KMS-11 (cell line): ENCODE measurements around the gene WNT10A.
A peak's percentile ranks its signal among the peaks of the same experiment; 100 is the strongest.

Experiments
- H2AFZ ChIP-seq: fragments of 200-600 bp; sonication (generic); 2 replicates; pipeline ENCODE4 v1.6.1; 2016; ENCODE audit warnings: antibody characterized with exemption, mixed run types, low read depth
- H3K27ac ChIP-seq: fragments of 200-600 bp; sonication (generic); 2 replicates; pipeline ENCODE4 v1.6.1; 2016; ENCODE audit warnings: mild to moderate bottlenecking, mixed run types
- H3K27me3 ChIP-seq: fragments of 200-600 bp; sonication (generic); 2 replicates; pipeline ENCODE4 v1.6.1; 2017; ENCODE audit warnings: mild to moderate bottlenecking, low read depth, mixed run types, moderate library complexity; ENCODE audit not compliant: insufficient read depth
- H3K36me3 ChIP-seq: fragments of 200-600 bp; sonication (generic); 2 replicates; pipeline ENCODE4 v1.6.1; 2017; ENCODE audit warnings: mild to moderate bottlenecking, mixed run types; ENCODE audit not compliant: insufficient read depth
- H3K4me1 ChIP-seq: fragments of 200-600 bp; sonication (generic); 2 replicates; pipeline ENCODE4 v1.6.1; 2016; ENCODE audit warnings: mild to moderate bottlenecking, low read depth, mixed run types; ENCODE audit not compliant: poor library complexity, severe bottlenecking
- H3K4me2 ChIP-seq: fragments of 200-600 bp; sonication (generic); 2 replicates; pipeline ENCODE4 v1.7.0; 2016; ENCODE audit warnings: mild to moderate bottlenecking, mixed run types
- H3K4me3 ChIP-seq: fragments of 200-600 bp; sonication (generic); IDR thresholded peaks from 2 replicates; pipeline ENCODE4 v1.6.1; 2017; ENCODE audit warnings: low read depth, low read length, mixed read lengths; ENCODE audit not compliant: insufficient read depth
- H3K79me2 ChIP-seq: fragments of 200-600 bp; sonication (generic); 2 replicates; pipeline ENCODE4 v1.6.1; 2016; ENCODE audit warnings: low read depth, mixed run types; ENCODE audit not compliant: insufficient read depth
- H3K9ac ChIP-seq: fragments of 200-600 bp; sonication (generic); 2 replicates; pipeline ENCODE4 v1.6.1; 2016; ENCODE audit warnings: mild to moderate bottlenecking, mixed run types
- H4K20me1 ChIP-seq: fragments of 200-600 bp; sonication (generic); 2 replicates; pipeline ENCODE4 v1.6.1; 2016; ENCODE audit warnings: mild to moderate bottlenecking, mixed run types; ENCODE audit not compliant: insufficient read depth
- TF ChIP-seq, protein P1 (sequence below): fragments of 200-600 bp; sonication (generic); conservative IDR thresholded peaks from 2 replicates; pipeline ENCODE4 v1.6.1; 2017; ENCODE audit warnings: low read depth, mild to moderate bottlenecking, antibody characterized with exemption, low read length, moderate library complexity, mixed read lengths

Gene WNT10A

DNA sequence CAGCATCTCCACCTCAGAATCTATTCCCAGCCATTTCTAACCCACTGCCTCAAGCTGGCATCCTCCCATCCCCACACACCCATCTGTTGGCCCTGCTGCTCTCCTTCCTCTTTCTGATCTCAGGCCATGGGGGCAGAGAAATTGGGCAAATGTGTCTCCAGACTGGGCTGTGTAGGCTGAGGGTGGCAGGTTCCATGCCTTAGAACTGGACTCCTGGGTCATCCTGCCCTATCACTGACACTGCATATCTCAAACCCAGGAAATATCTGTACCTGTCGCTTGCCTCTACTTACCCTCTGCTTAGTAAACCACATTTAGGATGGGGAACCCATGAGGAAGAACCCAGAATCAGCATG is 1.8 kb downstream of the WNT10A start:
- Histone ChIP-seq H3K27me3 (no peaks in the 10 kb centered on the region), H3K4me3 (peak overlapping the region; percentile 29), H2AFZ (no peak overlapping the region), H3K36me3 (no peaks in the 10 kb centered on the region), H3K79me2 (peaks cover 32% of the 10 kb centered on the region), H3K27ac (peak overlapping the region; percentile 17; the same call in 1 of the 2 replicates), H3K4me1 (peaks cover 74% of the 10 kb centered on the region), H3K4me2 (peak overlapping the region; percentile 95), H4K20me1 (no peaks in the 10 kb centered on the region), H3K9ac (no peak overlapping the region; the same call in 1 of the 2 replicates)
- TF ChIP-seq, protein P1, sequence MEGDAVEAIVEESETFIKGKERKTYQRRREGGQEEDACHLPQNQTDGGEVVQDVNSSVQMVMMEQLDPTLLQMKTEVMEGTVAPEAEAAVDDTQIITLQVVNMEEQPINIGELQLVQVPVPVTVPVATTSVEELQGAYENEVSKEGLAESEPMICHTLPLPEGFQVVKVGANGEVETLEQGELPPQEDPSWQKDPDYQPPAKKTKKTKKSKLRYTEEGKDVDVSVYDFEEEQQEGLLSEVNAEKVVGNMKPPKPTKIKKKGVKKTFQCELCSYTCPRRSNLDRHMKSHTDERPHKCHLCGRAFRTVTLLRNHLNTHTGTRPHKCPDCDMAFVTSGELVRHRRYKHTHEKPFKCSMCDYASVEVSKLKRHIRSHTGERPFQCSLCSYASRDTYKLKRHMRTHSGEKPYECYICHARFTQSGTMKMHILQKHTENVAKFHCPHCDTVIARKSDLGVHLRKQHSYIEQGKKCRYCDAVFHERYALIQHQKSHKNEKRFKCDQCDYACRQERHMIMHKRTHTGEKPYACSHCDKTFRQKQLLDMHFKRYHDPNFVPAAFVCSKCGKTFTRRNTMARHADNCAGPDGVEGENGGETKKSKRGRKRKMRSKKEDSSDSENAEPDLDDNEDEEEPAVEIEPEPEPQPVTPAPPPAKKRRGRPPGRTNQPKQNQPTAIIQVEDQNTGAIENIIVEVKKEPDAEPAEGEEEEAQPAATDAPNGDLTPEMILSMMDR, result no peak

DNA sequence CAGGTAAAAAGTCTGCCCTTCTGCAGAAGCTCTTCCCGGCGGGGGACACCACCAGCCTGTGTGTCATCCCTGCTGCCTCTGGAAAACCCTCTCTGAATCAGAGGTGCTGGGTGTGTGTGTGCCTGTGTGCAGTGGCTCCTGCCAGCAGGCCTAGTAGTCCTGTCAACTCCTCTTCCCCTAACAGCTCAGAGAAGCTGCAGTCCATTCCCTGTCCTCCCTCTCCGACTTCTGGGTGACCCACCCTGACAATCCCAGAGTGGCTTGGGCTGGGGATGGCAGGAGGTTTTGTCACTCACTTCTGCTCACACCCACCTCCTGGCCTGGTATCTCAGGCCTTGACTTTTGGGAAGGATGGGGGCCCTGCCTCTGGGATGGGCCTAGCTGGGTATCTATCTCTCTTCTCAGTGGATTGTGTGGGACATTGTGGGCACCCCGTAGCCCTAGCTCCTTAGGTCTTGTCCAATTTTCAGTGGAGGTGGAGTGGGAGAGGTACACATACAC is 2.3 kb downstream of the WNT10A start:
- H3K79me2 ChIP-seq, result peaks cover 35% of the 10 kb centered on the region
- H2AFZ ChIP-seq, result no peak overlapping the region
- peak overlapping the region; percentile 17; the same call in 1 of the 2 replicates for H3K27ac ChIP-seq
- H3K9ac ChIP-seq, result no peak overlapping the region
- H3K4me2 ChIP-seq, result peak overlapping the region; percentile 95
- H3K36me3 ChIP-seq, result no peaks in the 10 kb centered on the region
- peak overlapping the region; percentile 29 for H3K4me3 ChIP-seq
- H3K4me1 ChIP-seq, result peaks cover 74% of the 10 kb centered on the region
- TF ChIP-seq, protein P1, result no peak
- no peaks in the 10 kb centered on the region for H4K20me1 ChIP-seq
- no peaks in the 10 kb centered on the region for H3K27me3 ChIP-seq

DNA sequence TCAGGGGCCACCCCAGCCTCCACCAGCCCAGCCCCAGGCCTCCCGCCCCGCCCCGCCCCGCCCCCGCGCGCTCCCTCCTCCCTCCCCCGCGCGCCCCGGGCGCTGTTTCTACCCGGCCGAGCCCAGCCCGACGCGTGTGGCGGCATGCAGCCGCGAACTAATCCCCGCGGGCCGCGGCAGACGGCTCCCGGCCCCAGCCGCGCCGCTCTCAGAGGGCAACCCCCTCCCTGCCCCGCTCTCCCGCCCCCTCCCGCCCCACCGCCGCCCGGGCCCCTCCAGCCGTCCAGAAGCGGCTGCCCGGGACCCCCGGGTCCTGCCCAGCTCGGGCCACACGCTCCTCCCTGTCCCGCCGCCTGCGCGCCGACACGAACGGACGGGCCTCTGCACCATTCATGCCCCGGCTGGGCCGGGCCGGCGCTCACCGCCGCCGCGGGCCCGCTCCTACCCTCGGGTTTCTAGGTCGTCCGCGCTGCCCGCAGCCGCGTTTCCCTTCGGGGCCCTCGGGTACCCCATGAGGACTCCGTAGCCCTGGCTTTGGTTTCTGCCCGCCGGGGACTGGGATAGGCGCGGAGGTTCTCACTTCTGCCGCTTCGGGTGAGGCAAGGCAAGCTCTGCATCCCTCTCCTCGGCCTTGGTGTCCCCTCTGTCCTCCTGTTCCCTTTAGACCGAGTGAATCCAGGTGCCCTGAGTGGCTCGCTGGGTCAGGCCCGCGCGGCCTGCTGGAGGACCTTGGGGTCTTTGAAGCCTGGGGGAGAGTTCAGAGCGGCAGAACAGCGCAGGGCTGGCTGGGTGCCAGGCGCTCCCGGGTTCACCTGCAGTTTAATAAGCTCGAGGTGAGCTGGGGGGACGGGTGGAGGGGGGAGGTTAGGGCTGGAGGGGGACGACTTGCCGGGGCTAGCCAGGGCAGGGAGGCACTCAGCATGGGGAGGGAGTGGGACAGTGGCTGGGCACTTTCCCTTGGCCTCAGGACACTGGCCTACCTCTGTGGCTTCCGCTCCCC is 3.1 kb downstream of the WNT10A start:
- H3K4me2 ChIP-seq, result peak overlapping the region; percentile 88
- H3K4me3 ChIP-seq, result peak overlapping the region; percentile 29
- TF ChIP-seq, protein P1, result no peak
- H3K36me3 ChIP-seq, result no peaks in the 10 kb centered on the region
- H3K9ac ChIP-seq, result peak overlapping the region; percentile 73
- peak overlapping the region; percentile 14; the same call in 1 of the 2 replicates for H2AFZ ChIP-seq
- no peaks in the 10 kb centered on the region for H4K20me1 ChIP-seq
- peaks cover 74% of the 10 kb centered on the region for H3K4me1 ChIP-seq
- H3K79me2 ChIP-seq, result peaks cover 35% of the 10 kb centered on the region
- H3K27me3 ChIP-seq, result no peaks in the 10 kb centered on the region
- peak overlapping the region; percentile 66 for H3K27ac ChIP-seq

DNA sequence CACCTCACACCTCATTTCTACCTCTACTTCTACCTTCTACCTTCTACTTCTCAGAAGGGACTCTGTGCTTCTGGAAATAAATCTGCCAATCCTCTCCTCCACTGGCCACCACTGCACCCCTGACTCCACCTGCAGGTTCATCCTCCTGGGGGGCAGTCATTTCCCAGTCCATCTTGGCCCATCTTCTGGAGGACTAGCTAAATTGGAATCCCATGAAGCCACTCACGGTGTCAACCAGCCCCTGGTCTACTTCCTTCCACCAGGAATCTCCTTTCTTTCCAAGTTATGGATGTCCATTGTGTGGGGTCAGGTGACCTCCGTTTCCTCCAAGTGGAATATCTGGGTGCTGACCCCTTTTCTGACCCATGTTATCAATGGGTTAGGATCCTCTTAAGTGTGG is 3.9 kb downstream of the WNT10A start:
- no peaks in the 10 kb centered on the region for H3K36me3 ChIP-seq
- H3K9ac ChIP-seq, result no peak overlapping the region; the same call in 1 of the 2 replicates
- H3K27ac ChIP-seq, result peak overlapping the region; percentile 46; the same call in 1 of the 2 replicates
- peak overlapping the region; percentile 88 for H3K4me2 ChIP-seq
- H3K79me2 ChIP-seq, result peaks cover 40% of the 10 kb centered on the region
- H4K20me1 ChIP-seq, result no peaks in the 10 kb centered on the region
- H2AFZ ChIP-seq, result no peak overlapping the region
- TF ChIP-seq, protein P1, result no peak
- H3K4me1 ChIP-seq, result peaks cover 74% of the 10 kb centered on the region
- H3K27me3 ChIP-seq, result no peaks in the 10 kb centered on the region
- H3K4me3 ChIP-seq, result no peak overlapping the region
